Measurements from ENCODE around the gene GULP1. TPM values are rescaled to one million over a fixed set of nuclear protein-coding genes. Genes with fewer than 3 reads are reported as not detected.

Gene GULP1
- total and polyA plus RNA-seq, 11 donors, result 1.1 to 8.3 (median 4.7) TPM

GRCh38 chr2:188443207-188443606, 151.5 kb downstream of the GULP1 start:
- 87 to 95% (median 91%) methylated on average over 3 of the region's 3 CpGs for WGBS, 4 donors
- Histone ChIP-seq H3K27me3 (no peaks in the 10 kb centered on the region), H3K36me3 (no peaks in the 10 kb centered on the region), H3K27ac (no peak overlapping the region), H3K4me1 (no peaks in the 10 kb centered on the region), H3K9me3 (no peaks in the 10 kb centered on the region), H3K4me3 (no peak overlapping the region)
- DNase-seq, result no peak
- intact Hi-C loops (cut with DNase I), result no loop called here
- no peak for TF ChIP-seq POLR2A (IDR thresholded peaks at IDR 0.05)
- no peak for TF ChIP-seq CTCF (IDR thresholded peaks at IDR 0.05)
- no peak for ATAC-seq

- no peak for ATAC-seq
- Histone ChIP-seq H3K27me3 (no peaks in the 10 kb centered on the region), H3K4me1 (no peaks in the 10 kb centered on the region), H3K27ac (no peak overlapping the region), H3K36me3 (no peaks in the 10 kb centered on the region), H3K4me3 (no peak overlapping the region), H3K9me3 (no peaks in the 10 kb centered on the region)
- intact Hi-C loops (cut with DNase I), result no loop called here
- TF ChIP-seq POLR2A (IDR thresholded peaks at IDR 0.05) (no peak), CTCF (IDR thresholded peaks at IDR 0.05) (no peak)
- 85 to 91% (median 87%) methylated on average over 3 of the region's 3 CpGs for WGBS, 4 donors
- no peak for DNase-seq
Measured at GRCh38 chr2:188444106-188444835, 152.6 kb downstream of the GULP1 start.

GRCh38 chr2:188449561-188449960, 157.9 kb downstream of the GULP1 start:
- WGBS, 4 donors, result 87 to 95% (median 93%) methylated on average over 1 of the region's 1 CpG
- Histone ChIP-seq H3K4me3 (no peak overlapping the region), H3K4me1 (no peaks in the 10 kb centered on the region), H3K27me3 (no peaks in the 10 kb centered on the region), H3K36me3 (no peaks in the 10 kb centered on the region), H3K9me3 (peaks cover 0 to 8% (median 0%) of the 10 kb centered on the region in 12 donors), H3K27ac (no peak overlapping the region)
- intact Hi-C loops (cut with DNase I), result no loop called here
- ATAC-seq, result no peak
- DNase-seq, result no peak
- TF ChIP-seq CTCF (IDR thresholded peaks at IDR 0.05) (no peak), POLR2A (IDR thresholded peaks at IDR 0.05) (no peak)

GRCh38 chr2:188449971-188450370, 158.3 kb downstream of the GULP1 start:
- no peak overlapping the region for H3K4me3 ChIP-seq

More at GRCh38 chr2:188449971-188450370, 158.3 kb downstream of the GULP1 start:
- intact Hi-C loops (cut with DNase I), result no loop called here
- Histone ChIP-seq H3K27ac (no peak overlapping the region), H3K36me3 (no peaks in the 10 kb centered on the region), H3K27me3 (no peaks in the 10 kb centered on the region), H3K9me3 (peaks cover 0 to 9% (median 0%) of the 10 kb centered on the region in 12 donors), H3K4me1 (no peaks in the 10 kb centered on the region)
- TF ChIP-seq CTCF (IDR thresholded peaks at IDR 0.05) (no peak), POLR2A (IDR thresholded peaks at IDR 0.05) (no peak)
- ATAC-seq (no peak), DNase-seq (no peak)
